Gastroesophageal sphincter (tissue), 3 donors: ENCODE results near the gene UROC1.

Experiments used
- POLR2AphosphoS5 ChIP-seq: sonication (generic); formaldehyde crosslinking; IDR thresholded peaks from one replicate; pipeline ENCODE4 v1.6.1; 2017; ENCODE audit warnings: antibody characterized with exemption
- TF ChIP-seq, protein P1 (sequence below), 4 experiments: fragments of 200-600 bp in 2 of 4; fragments of 450-650 bp in 2 of 4; sonication (generic) in 1 of 4; IDR thresholded peaks; one replicate each; pipeline ENCODE4 v1.5.1; 2017 to 2019; ENCODE audit warnings: antibody characterized with exemption in 4 of 4, mild to moderate bottlenecking in 2 of 4, moderate library complexity in 2 of 4

DNA sequence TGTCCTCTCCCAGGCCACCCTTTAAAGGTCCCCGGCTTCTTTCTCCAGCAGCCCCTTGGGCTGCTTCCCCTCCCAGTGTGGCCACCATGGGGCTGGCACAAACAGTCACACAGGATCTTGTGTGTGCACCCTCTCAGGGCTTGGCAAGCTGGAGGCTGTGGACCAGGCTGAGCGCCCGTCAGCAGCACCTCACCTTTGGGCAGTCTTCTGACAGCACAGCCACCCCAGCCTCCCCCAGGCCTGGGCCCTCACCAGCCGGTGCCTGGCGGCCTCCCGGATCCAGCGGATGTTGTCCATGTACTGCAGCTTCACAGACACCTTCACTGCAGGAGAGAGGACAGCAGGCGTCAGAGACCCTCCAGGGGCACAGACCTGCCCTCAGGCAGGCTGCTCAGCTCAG is 21.8 kb downstream of the UROC1 start:
- no peak for TF ChIP-seq POLR2AphosphoS5
- TF ChIP-seq, protein P1, sequence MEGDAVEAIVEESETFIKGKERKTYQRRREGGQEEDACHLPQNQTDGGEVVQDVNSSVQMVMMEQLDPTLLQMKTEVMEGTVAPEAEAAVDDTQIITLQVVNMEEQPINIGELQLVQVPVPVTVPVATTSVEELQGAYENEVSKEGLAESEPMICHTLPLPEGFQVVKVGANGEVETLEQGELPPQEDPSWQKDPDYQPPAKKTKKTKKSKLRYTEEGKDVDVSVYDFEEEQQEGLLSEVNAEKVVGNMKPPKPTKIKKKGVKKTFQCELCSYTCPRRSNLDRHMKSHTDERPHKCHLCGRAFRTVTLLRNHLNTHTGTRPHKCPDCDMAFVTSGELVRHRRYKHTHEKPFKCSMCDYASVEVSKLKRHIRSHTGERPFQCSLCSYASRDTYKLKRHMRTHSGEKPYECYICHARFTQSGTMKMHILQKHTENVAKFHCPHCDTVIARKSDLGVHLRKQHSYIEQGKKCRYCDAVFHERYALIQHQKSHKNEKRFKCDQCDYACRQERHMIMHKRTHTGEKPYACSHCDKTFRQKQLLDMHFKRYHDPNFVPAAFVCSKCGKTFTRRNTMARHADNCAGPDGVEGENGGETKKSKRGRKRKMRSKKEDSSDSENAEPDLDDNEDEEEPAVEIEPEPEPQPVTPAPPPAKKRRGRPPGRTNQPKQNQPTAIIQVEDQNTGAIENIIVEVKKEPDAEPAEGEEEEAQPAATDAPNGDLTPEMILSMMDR (IDR thresholded peaks at IDR 0.05), result no peak
